Measurements from ENCODE around the gene SYT12. TPM values are rescaled to one million over a fixed set of nuclear protein-coding genes. Genes with fewer than 3 reads are reported as not detected.

SYT12 gene
- total and polyA plus RNA-seq, 2 of the 4 experiments (the other 2 are of a cell fraction): 0.54 to 0.74 TPM

- Histone ChIP-seq H2BK120ac (ENCODE audit: low read depth, low read length) (peak overlapping the region; percentile 91), H3K36me3 (ENCODE audit: control insufficient read depth, insufficient read depth, low read length) (no peaks in the 10 kb centered on the region), H4K8ac (ENCODE audit: low read depth in 2 of 2, low read length in 2 of 2) (peak overlapping the region; percentile 27 to 80; a peak in 2 of 4 replicates), H3K9ac (ENCODE audit: low read depth, low read length) (no peak overlapping the region), H3K4me3 (ENCODE audit: insufficient read depth, low read depth, low read length) (no peak overlapping the region), H4K20me1 (ENCODE audit: insufficient read depth, low read length) (no peaks in the 10 kb centered on the region), H2BK20ac (ENCODE audit: low read depth, low read length) (peak overlapping the region; percentile 68; the same call in 1 of the 2 replicates), H3K4me2 (ENCODE audit: low read depth, low read length) (peak overlapping the region; percentile 9; the same call in 1 of the 2 replicates), H3K4me1 (ENCODE audit: control insufficient read depth, insufficient read depth, low read length) (peaks cover 22% of the 10 kb centered on the region), H3K18ac (ENCODE audit: low read depth, low read length) (peak overlapping the region; percentile 40; the same call in 1 of the 2 replicates), H3K56ac (ENCODE audit: extremely low read depth, insufficient read depth, low read length) (no peak overlapping the region), H3K4ac (ENCODE audit: low read depth, low read length) (peak overlapping the region; percentile 94), H2AK9ac (replicated peaks; ENCODE audit: low read depth, low read length, poor library complexity) (peak overlapping the region; percentile 92), H3K27me3 (ENCODE audit: control insufficient read depth, insufficient read depth, low read length) (no peaks in the 10 kb centered on the region), H2AFZ (replicated peaks; ENCODE audit: low read length, poor library complexity) (peak overlapping the region; percentile 88), H4K91ac (ENCODE audit: insufficient read depth, low read depth, low read length) (peak overlapping the region; percentile 83), H3K14ac (replicated peaks; ENCODE audit: low read depth, low read length) (peak overlapping the region; percentile 48), H2BK5ac (ENCODE audit: low read depth, low read length, poor library complexity, severe bottlenecking) (peak overlapping the region; percentile 89), H3K23ac (ENCODE audit: low read depth, low read length) (peak overlapping the region; percentile 28; the same call in 1 of the 2 replicates), H4K5ac (ENCODE audit: low read depth, low read length) (no peak overlapping the region), H3K79me1 (ENCODE audit: low read depth in 1 of 2, low read length in 2 of 2) (0 out of 4 replicates have a peak, but pooled peaks cover 0 to 12% of the 10 kb centered on the region in 2 experiments), H3K27ac (ENCODE audit: insufficient read depth, low read length) (no peak overlapping the region), H2BK15ac (ENCODE audit: low read depth, low read length) (peak overlapping the region; percentile 71; the same call in 1 of the 3 replicates), H2AK5ac (ENCODE audit: low read depth, low read length) (peak overlapping the region; percentile 75), H3K9me1 (ENCODE audit: insufficient read depth, low read length) (peaks cover 10% of the 10 kb centered on the region), H3K9me3 (ENCODE audit: control insufficient read depth, insufficient read depth, low read length) (no peaks in the 10 kb centered on the region)
- dilution Hi-C loops (cut with HindIII; ENCODE audit: low sequenced_read_pairs, unreplicated experiment): no loop called here
- intact Hi-C loops (cut with micrococcal nuclease): no loop called here
- ChIA-PET POLR2A (ENCODE audit: unreplicated experiment) (no interaction called here), CTCF (interaction anchor here (0.7 kb wide), 1 partner anchor 34 kb away, joined by 3 read pairs; no protein-coding TSS in a partner anchor)
- peak; percentile 88 for DNase-seq
- no TSS peak for BruUV-seq (replicated peaks)
- TF ChIP-seq POLR2A (IDR thresholded peaks at IDR 0.05; ENCODE audit: low read depth, low read length): no peak
- TF ChIP-seq RCOR1 (IDR thresholded peaks at IDR 0.05; ENCODE audit: insufficient replicate concordance, low read length): peak; percentile 98
- TF ChIP-seq NFE2L2 (IDR thresholded peaks at IDR 0.05; ENCODE audit: low read depth, low read length): no peak
- TF ChIP-seq CEBPB (IDR thresholded peaks at IDR 0.05; ENCODE audit: low read depth, low read length): peak; percentile 69
- peak; percentile 82 for TF ChIP-seq RFX5 (IDR thresholded peaks at IDR 0.05; ENCODE audit: low read depth, low read length)
- no peak for TF ChIP-seq CHD1 (IDR thresholded peaks at IDR 0.05; ENCODE audit: low read depth, low read length)
- peak; percentile 75 for TF ChIP-seq USF2 (IDR thresholded peaks at IDR 0.05; ENCODE audit: low read depth, low read length)
- peak; percentile 64; the same call in 1 of the 2 replicates for TF ChIP-seq MXI1 (IDR thresholded peaks at IDR 0.05; ENCODE audit: borderline replicate concordance, low read depth, low read length)
- TF ChIP-seq BHLHE40 (IDR thresholded peaks at IDR 0.05; ENCODE audit: low read depth, low read length): peak; percentile 53; the same call in 1 of the 2 replicates
- peak; percentile 89 for TF ChIP-seq MAZ (IDR thresholded peaks at IDR 0.05; ENCODE audit: borderline replicate concordance, low read depth, low read length)
- peak; percentile 49 for TF ChIP-seq FOS (IDR thresholded peaks at IDR 0.05; ENCODE audit: low read depth, low read length)
- in situ Hi-C loops (cut with MboI; ENCODE audit: low sequenced_read_pairs): no loop called here
- ATAC-seq (ENCODE audit: low read depth): peak; percentile 48
- WGBS, 2 experiments (ENCODE audit: extremely low coverage in 2 of 2, insufficient read length in 1 of 2): 67% methylated on average over 1 of the region's 10 CpGs; no CpG with 5 or more reads in 1 of the 2 experiments
Measured at GRCh38 chr11:67054836-67055523, 32.0 kb downstream of the SYT12 start.
